Cerebellar nuclear complex (tissue), 1 donor: ENCODE data around the gene IRX4.
"Not testable (repeated sequence)": the region's sequence is repeated elsewhere in the genome, so short reads cannot be mapped to it uniquely, and the experiment has no call there.

Experiments
- DNase-seq, 2 experiments: peaks; one replicate each; lab custom pipeline; 2025; lab: John Stamatoyannopoulos, UW

Gene IRX4

GRCh38 chr5:1858436-1858835 is 24.3 kb downstream of the IRX4 start:
- DNase-seq = no peak

- DNase-seq = no peak
These were observed 25.5 kb downstream of the IRX4 start for GRCh38 chr5:1857256-1857600.

DNA sequence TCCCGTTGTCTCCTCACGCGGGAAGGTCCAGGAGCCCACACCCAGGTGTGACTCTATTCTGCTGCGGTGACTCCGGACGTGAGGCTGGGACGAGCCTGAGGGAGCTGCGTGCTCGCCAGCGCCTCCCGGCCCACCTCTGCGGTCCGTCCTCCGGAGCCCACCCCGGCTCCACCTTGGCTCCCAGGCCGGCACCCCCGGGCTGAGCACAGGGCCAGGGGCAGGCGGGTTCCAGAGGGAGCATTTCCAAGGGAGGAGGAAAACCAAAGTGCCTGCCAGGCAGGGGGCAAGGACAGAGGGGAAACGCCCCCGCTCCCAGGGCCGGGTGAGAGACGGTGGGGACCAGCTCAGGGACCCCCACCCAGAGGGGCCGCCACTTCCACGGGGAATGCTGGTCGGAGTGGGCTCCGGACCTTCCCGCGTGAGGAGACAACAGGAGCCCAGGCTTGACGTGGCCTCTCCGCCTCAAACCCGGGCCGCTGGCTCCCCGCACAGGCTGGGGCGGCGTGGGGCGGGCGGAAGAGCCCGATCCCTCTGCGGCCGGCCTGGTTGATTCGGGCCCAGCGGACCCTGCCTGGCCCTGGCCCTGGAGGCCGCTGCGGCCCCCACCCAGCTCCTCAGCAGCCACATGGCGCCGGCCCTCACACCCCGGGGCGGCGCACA is 26.0 kb downstream of the IRX4 start:
- DNase-seq = no peak

DNA sequence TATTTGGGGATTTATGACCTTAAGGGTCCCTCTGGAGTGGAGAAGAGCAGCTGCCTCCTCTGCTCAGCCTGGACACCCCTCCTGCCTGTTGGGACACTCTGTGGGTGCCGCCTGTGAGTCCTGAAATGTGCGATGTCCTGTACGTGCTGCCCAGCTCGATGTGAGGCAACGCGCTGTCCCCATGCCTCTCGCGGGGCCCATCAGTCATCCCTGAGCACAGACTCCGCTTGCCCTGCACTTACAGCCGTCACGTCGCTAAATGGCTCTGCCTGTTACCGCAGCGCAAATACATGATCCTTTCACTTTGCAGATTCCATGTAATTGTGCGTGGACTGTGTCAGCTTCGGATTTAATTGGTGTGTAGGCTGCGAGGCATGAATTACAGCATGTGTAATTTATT is 27.1 kb downstream of the IRX4 start:
- DNase-seq = no peak

- no peak for DNase-seq
These were observed 27.6 kb downstream of the IRX4 start for GRCh38 chr5:1855075-1855474.

DNA sequence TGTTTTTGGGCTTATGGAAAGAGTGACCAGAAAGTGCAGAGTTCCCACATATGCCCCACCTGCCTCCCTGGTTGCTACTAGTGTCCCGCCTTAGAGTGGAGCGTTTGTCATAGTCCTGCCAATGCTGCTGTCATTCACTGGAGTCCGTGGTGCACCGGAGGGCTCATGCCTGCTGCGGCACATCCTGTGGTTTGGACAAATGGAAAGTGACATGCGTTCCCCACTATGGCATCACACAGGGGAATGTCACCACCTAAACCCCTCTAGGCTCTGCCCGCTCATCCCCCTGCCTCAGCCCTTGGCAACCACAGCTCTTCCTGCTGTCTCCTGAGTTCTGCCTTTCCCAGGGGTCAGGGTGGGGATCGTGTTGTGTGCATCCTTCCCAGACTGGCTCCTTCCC is 29.2 kb downstream of the IRX4 start:
- no peak for DNase-seq

DNA sequence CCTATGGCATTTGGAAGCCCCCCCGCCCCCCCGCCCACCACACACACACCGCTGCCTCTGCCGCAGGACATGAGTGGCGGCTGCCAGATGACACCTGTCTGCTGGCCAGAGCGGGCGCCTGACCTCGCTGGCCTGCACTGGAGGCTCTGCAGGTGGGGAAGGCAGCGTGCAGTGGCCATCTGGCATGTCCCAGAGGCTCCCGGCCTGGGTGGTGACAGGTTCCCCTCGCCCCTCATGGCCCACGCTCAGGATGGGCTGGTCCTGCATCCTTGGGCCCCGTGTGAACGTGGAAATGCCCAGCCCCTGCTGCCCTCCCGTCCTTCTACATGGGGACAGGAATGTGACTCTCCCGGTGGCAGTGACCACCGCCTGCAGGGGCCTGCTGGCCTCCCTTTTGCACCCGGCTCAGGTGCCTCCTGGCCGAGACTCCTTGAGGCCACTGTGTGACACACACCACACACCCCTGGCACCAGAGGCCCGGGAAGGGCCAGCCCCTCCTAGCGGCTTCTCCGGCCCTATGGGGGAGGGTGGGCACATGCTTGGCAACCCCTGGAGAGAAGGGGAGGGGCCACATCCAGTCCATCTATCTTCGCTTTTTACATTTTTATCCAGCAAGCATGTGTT is 30.3 kb downstream of the IRX4 start:
- no peak for DNase-seq

DNA sequence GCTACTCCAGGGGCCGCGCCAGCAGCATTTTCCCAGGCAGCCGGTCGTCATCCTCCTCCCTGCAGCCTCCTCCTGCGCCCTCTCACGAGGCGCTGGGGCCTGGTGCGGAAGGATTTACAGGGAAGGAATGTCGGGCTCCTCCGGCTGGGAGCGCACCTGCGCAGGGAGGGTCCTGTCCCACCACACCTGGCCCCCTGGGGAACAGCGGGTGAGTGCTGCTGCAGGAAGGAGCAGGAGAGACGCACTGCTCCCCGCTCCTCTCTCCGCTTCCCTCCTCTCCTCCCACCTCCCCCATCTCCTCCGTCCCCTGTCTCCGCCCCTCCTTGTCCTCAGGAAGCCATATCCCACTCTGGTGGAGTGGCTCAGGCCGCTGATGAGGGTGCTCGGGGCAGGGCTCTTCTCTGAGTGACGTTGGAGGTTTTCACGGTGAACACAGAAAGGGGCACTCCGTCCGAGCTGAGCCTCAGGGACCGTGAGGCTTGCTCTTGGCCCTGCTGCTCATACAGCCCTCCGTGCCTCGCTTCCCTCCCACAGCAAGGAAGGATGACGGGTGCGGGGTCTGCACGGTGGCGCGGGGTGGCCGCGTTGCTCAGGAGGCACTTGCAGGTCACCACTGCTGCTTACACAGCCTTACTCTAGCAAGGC is 31.3 kb downstream of the IRX4 start:
- DNase-seq = no peak

- no peak for DNase-seq
These were observed 32.2 kb downstream of the IRX4 start for GRCh38 chr5:1850324-1851154.

DNA sequence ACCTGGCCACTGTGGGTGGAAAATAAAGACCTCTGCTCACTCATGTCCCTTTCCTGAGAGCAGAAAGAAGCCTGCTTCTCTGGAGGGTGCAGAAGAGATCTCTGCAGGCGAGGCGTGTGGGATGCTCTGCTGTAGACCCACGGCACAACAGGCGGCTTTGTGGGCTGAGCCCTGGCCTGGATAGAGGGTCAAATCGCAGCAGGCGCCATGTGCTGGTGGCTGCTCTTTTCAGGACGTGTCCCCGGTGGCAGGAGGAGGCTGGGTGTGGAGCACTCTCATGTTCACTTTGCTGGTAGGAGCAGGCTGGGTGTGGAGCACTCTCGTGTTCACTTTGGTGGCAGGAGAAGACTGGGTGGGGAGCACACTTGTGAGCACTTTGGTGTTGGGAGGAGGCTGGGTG is 35.1 kb downstream of the IRX4 start:
- DNase-seq = no peak

DNA sequence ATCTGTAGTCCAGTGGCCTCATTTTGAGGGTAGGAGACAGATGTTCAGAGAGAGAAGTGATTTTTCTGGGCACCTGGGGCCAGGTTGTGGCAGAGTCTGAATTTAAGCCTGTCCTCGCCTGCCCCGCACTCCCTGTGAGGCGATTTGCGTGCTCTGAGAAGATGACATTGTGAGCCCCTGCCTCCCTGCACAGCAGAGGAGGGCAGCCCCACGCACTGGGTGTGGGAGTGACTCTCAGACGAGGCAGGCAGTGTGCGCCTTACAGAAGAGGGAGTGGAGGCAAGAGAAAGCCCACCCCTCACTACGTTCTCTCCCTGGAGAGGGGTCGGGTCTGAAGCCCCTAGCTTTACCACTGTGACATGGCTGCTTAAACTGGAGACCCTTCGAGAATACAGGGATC is 35.7 kb downstream of the IRX4 start:
- DNase-seq = no peak

DNA sequence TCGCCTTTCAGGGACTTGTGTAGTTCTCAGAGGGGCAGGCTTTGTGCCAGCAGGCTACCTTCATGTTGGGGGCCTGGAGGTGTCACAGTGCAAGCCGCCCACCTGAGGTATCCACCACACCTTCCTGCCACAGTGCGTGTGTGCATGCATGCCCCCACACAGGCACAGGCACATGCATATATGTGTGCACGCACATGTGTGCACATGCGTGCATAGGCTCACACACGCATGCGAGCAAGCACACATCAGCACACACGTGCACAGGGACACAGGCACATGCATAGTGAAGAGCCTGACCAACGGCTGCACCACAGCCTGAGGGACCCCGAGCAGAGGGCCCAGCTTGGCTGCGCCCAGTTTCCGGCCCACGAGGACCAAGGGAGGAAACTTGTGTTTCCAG is 36.1 kb downstream of the IRX4 start:
- no peak for DNase-seq

DNA sequence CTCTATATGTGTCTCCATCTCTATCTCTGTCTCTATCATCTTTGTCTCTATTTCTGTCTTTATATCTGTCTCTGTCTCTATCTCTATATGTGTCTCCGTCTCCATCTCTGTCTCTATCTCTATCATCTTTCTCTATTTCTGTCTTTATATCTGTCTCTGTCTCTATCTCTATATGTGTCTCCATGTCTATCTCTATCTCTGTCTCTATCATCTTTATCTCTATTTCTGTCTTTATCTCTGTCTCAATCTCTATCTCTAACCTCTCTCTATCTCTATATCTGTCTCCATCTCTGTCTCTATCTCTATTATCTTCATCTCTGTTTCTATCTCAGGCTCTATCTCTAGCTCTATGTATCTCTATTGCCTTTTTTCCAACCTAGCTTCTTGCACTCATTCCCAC is 37.0 kb downstream of the IRX4 start:
- no peak for DNase-seq

DNA sequence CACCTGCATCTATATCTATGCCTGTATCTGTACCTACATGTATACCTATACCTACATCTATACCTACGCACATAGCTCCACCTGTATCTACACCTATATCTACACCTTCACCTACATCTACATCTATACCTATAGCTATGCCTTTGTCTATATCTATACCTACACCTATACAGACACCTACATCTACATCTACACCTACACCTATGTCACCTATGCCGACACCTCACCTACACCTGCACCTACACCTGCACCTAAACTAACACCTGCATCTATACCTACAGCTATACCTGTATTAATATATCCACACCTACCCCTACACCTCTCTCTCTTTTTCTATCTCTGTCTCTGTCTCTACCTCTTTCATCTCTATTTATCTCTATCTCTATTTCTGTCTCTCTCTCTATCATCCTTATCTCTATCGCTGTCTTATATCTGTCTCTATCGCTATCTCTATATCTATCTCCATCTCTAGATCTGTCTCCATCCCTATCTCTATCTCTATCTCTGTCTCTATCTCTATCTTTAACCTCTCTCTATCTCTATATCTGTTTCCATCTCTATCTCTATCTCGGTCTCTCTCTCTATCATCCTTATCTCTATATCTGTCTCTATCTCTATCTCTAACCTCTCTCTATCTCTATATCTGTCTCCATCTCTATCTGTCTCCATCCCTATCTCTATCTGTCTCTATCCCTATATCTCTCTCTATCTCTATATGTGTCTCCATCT is 37.9 kb downstream of the IRX4 start:
- no peak for DNase-seq

GRCh38 chr5:1843761-1844160 is 39.0 kb downstream of the IRX4 start:
- DNase-seq = not testable (repeated sequence)

DNA sequence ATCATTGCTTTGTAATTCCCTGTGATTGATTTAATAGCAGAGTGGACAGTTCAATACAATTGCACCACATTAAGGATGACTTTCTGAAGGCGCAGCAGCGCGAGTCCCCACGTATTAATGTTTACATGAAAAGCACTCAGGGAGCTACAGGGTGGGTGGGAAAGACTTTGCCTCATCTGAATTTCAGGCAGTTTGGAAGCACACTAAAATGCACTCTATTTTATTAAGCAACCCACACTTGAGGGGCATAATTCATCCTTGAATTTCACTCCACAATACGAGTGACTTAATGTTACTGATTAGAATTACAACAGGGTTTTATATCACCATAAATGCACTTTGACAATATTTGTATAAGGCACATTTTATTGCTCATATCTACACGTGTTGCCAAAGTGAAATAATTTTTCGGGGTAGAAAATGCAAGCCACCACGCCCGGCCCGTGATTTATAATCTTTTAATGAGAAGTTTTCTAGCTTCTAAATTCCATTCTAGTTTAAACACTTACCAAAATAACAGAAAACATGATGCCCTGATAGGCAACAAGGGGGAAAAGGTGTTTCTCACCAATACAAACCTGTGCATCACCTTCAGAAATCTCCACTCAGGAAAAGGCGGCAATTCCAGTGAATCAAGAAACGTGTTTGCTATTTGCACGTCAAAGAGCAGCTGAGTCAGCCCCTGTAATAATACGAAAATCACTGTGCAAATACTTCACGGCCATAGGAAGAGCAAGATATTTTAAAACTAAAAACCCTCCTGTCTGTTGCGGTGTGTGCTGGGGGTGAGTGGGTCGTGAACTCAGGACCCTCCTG is 40.5 kb downstream of the IRX4 start:
- no peak for DNase-seq

DNA sequence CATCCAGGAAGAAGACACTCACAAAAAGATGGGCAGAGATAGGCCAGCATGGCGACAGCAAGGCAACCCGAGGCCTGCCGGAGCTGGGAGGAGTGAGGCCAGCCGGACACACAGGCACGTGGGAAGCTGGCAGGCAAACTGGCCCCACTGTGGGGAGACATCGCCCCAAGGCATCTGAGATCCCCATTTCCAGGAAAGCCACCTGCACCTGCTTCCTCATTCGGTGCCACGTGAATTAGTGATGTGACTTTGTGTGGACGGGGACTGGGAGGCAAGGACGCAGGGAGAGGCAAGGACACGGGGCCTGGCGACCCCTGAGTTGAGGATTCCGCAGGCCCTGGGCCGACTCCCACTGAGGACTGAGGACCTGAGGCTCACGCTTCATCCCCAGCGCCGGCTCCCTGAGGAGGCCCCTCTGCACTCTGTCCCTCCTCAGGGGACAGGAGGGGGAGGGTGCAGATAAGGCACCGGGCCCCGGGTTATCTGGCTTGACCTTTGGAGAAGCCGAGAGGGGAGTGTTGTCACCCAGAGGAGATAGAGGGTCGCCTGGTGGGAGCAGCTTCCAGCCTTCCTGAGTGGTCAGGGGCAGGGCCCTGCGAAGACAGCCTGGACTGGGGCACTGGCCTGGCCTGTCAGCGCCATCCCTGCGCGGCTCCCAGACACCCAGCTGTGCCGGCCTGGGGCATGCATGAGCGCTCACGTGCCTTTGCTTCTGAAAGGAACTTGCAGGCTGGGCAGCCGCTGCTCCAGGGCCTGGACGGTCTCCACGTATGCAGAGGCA is 41.8 kb downstream of the IRX4 start:
- no peak for DNase-seq

GRCh38 chr5:1840071-1840547 is 42.6 kb downstream of the IRX4 start:
- no peak for DNase-seq

GRCh38 chr5:1838013-1838412 is 44.7 kb downstream of the IRX4 start:
- no peak for DNase-seq
